Loucy (cell line): ENCODE measurements around the gene RNF223.

ENCODE experiments used
- H2AFZ ChIP-seq: fragments of 200-600 bp; sonication (generic); 2 replicates; pipeline ENCODE4 v1.6.0; 2016; ENCODE audit warnings: antibody characterized with exemption, mild to moderate bottlenecking, low read length, moderate library complexity
- H3F3A ChIP-seq: fragments of 200-600 bp; 2 replicates; pipeline ENCODE4 v1.6.0; 2016; ENCODE audit warnings: antibody characterized with exemption, low read depth, mild to moderate bottlenecking
- H3K27me3 ChIP-seq: fragments of 200-600 bp; sonication (generic); 2 replicates; pipeline ENCODE4 v1.6.1; 2014; ENCODE audit warnings: low read length, mild to moderate bottlenecking; ENCODE audit not compliant: insufficient read depth, poor library complexity, severe bottlenecking
- H3K36me3 ChIP-seq: fragments of 200-600 bp; sonication (generic); 2 replicates; pipeline ENCODE4 v1.6.1; 2016; ENCODE audit warnings: low read length; ENCODE audit not compliant: insufficient read depth
- H3K4me1 ChIP-seq: fragments of 200-600 bp; sonication (generic); 2 replicates; pipeline ENCODE4 v1.5.1; 2014; ENCODE audit warnings: low read length, mild to moderate bottlenecking; ENCODE audit not compliant: insufficient read depth, poor library complexity, severe bottlenecking
- H3K4me2 ChIP-seq: fragments of 200-600 bp; sonication (generic); 2 replicates; pipeline ENCODE4 v1.6.0; 2014; ENCODE audit warnings: antibody characterized with exemption, low read length, low read depth, mild to moderate bottlenecking; ENCODE audit not compliant: poor library complexity, severe bottlenecking
- H3K4me3 ChIP-seq: fragments of 200-600 bp; sonication (generic); 2 replicates; pipeline ENCODE4 v1.5.1; 2014; ENCODE audit warnings: low read length, mild to moderate bottlenecking, mixed read lengths; ENCODE audit not compliant: poor library complexity, severe bottlenecking
- H3K79me2 ChIP-seq: fragments of 200-600 bp; sonication (generic); 2 replicates; pipeline ENCODE4 v1.6.1; 2014; ENCODE audit warnings: low read length; ENCODE audit not compliant: insufficient read depth
- H3K9ac ChIP-seq: fragments of 200-600 bp; sonication (generic); 2 replicates; pipeline ENCODE4 v1.6.0; 2014; ENCODE audit warnings: mild to moderate bottlenecking, low read depth, low read length, moderate library complexity; ENCODE audit not compliant: poor library complexity, severe bottlenecking
- H3K9me2 ChIP-seq: fragments of 200-600 bp; sonication (generic); replicated peaks from 2 replicates; pipeline ENCODE4 v1.6.1; 2016; ENCODE audit warnings: low read depth, low read length, mixed read lengths
- H3K9me3 ChIP-seq: fragments of 200-600 bp; sonication (generic); 2 replicates; pipeline ENCODE4 v1.6.1; 2014; ENCODE audit warnings: mild to moderate bottlenecking, antibody characterized with exemption, low read length, low read depth; ENCODE audit not compliant: insufficient read depth
- H4K20me1 ChIP-seq: fragments of 200-600 bp; sonication (generic); 2 replicates; pipeline ENCODE4 v1.6.0; 2014; ENCODE audit warnings: antibody characterized with exemption, low read length, mild to moderate bottlenecking; ENCODE audit not compliant: insufficient read depth, poor library complexity, severe bottlenecking
- EZH2phosphoT487 ChIP-seq: fragments of 200-600 bp; IDR thresholded peaks from 2 replicates; pipeline ENCODE4 v1.6.1; 2018; ENCODE audit warnings: antibody characterized with exemption, mild to moderate bottlenecking, moderate library complexity, borderline replicate concordance
- TF ChIP-seq, protein P1 (sequence below): fragments of 200-600 bp; sonication (generic); conservative IDR thresholded peaks from 2 replicates; pipeline ENCODE4 v1.5.1; 2014; ENCODE audit warnings: mild to moderate bottlenecking, antibody characterized with exemption, low read length

The RNF223 gene

DNA sequence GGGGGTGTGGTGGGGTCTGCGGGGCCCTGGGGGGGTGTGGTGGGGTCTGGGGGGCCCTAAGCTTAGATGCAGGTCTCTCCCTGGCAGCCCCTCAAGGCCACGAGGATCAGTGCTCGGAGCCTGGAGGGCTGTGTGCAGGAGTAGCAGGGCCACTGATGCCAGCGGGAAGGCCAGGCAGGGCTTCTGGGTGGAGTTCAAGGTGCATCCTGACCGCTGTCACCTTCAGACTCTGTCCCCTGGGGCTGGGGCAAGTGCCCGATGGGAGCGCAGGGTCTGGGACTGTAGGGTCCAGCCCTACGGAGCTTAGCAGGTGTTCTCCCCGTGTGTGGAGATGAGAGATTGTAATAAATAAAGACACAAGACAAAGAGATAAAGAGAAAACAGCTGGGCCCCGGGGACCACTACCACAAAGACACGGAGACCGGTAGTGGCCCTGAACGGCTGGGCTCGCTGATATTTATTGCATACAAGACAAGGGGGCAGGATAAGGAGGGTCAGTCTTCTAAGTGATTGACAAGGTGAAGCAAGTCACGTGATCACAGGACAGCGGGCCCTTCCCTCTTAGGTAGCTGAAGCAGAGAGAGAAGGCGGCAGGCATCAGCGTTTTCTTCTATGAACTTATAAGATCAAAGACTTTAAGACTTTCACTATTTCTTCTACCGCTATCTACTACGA, 8.7 kb downstream of the RNF223 start:
- Histone ChIP-seq H3F3A (no peaks in the 10 kb centered on the region), H3K9me2 (no peaks in the 10 kb centered on the region), H3K4me1 (peaks cover 3% of the 10 kb centered on the region), H3K27me3 (no peaks in the 10 kb centered on the region), H3K36me3 (no peaks in the 10 kb centered on the region), H3K4me2 (no peak overlapping the region), H3K79me2 (no peaks in the 10 kb centered on the region), H3K4me3 (no peak overlapping the region), H4K20me1 (no peaks in the 10 kb centered on the region), H3K9ac (no peak overlapping the region), H3K9me3 (no peaks in the 10 kb centered on the region), H2AFZ (no peak overlapping the region)
- TF ChIP-seq EZH2phosphoT487 = no peak
- TF ChIP-seq, protein P1, sequence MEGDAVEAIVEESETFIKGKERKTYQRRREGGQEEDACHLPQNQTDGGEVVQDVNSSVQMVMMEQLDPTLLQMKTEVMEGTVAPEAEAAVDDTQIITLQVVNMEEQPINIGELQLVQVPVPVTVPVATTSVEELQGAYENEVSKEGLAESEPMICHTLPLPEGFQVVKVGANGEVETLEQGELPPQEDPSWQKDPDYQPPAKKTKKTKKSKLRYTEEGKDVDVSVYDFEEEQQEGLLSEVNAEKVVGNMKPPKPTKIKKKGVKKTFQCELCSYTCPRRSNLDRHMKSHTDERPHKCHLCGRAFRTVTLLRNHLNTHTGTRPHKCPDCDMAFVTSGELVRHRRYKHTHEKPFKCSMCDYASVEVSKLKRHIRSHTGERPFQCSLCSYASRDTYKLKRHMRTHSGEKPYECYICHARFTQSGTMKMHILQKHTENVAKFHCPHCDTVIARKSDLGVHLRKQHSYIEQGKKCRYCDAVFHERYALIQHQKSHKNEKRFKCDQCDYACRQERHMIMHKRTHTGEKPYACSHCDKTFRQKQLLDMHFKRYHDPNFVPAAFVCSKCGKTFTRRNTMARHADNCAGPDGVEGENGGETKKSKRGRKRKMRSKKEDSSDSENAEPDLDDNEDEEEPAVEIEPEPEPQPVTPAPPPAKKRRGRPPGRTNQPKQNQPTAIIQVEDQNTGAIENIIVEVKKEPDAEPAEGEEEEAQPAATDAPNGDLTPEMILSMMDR = no peak

DNA sequence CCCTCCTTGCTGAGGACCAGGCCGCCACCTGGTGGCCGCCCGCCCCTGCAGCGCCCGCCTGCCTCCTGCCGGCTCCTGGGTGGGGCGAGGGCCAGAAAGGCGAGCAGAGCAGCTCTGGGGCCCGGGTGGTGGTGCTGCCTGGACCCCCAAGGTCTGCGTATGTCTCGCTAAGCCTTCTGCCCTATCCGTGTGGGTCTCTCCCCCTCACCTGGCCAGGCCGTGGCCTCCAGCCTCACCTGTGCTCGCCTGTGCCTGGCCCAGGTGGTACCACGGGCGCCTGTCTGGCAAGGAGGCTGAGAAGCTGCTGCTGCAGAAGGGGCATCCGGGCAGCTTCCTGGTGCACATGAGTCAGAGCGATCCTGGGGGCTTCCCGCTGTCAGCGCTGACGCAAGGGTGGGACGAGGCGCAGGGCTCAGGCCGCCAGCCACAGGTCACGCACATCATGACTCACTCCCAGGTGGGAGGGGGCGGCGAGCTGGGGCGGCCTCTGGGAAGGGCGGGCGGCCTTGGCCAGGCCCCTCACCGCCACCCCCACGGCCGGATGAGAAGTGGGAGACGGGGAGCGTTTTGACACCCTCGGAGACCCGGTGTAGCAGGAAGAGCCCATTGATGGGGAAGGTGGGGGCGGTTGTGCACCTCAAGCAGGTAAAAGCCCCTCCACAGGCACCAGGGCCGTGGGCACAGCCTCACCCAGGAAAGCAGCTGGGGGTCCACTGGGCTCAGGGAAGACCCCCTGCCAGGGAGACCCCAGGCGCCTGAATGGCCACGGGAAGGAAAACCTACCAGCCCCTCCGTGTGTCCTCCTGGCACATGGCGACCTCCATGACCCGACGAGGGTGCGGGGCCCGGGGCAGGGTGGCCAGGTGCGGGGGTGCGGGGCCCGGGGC, 9.9 kb downstream of the RNF223 start:
- H3K4me1 ChIP-seq = peaks cover 3% of the 10 kb centered on the region

DNA sequence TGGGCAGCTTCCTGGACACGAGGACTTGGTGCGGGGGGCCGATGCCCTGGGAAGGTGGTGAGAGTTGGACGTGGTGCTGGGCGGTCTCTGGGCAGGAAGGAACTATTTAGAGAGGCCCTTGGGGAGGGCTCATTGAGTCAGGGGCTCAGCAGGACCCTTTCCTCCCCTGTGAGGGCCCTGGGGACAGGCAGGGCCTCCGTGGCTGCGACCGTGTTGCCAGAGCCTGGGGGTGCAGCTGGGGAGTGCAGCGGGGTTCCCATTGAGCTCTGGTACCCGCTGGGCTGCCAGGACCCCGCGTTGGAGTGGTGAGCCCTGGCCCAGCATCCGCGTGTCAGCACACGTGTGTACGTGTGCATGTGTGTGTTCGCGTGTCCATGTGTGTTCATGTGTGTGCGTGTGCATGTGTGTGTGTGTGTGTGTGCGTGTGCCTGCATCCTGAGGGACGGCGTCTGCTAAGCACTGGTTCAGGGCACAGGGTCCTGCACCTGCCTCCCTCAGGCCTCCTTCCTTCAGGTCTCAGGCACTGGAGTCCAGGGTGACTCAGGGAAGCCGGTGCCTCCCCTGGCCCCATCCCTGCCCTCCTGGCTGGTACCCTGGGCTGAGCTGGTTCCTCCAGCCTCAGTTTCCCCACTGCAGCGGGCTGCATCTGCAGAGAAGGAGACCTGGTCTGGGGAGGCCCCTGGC, 10.7 kb downstream of the RNF223 start:
- H3K4me1 ChIP-seq = peaks cover 7% of the 10 kb centered on the region
- H3K79me2 ChIP-seq = no peaks in the 10 kb centered on the region
- H3K9me2 ChIP-seq = no peaks in the 10 kb centered on the region
- H3K9ac ChIP-seq = no peak overlapping the region
- no peaks in the 10 kb centered on the region for H3F3A ChIP-seq
- H3K27me3 ChIP-seq = no peaks in the 10 kb centered on the region
- no peaks in the 10 kb centered on the region for H4K20me1 ChIP-seq
- no peak overlapping the region for H3K4me3 ChIP-seq
- no peak overlapping the region; the same call in 1 of the 2 replicates for H2AFZ ChIP-seq
- no peak overlapping the region for H3K4me2 ChIP-seq
- no peak for TF ChIP-seq EZH2phosphoT487
- TF ChIP-seq, protein P1 = no peak
- H3K9me3 ChIP-seq = no peaks in the 10 kb centered on the region
- no peaks in the 10 kb centered on the region for H3K36me3 ChIP-seq

More for the DNA sequence above, 9.9 kb downstream of the RNF223 start:
- H3K79me2 ChIP-seq = no peaks in the 10 kb centered on the region
- no peak overlapping the region; the same call in 1 of the 2 replicates for H2AFZ ChIP-seq
- no peak for TF ChIP-seq EZH2phosphoT487
- TF ChIP-seq, protein P1 = peak; percentile 81
- no peaks in the 10 kb centered on the region for H3K27me3 ChIP-seq
- H3K4me3 ChIP-seq = no peak overlapping the region
- H3K4me2 ChIP-seq = no peak overlapping the region
- no peaks in the 10 kb centered on the region for H3K9me2 ChIP-seq
- H4K20me1 ChIP-seq = no peaks in the 10 kb centered on the region
- no peak overlapping the region for H3K9ac ChIP-seq
- H3K36me3 ChIP-seq = no peaks in the 10 kb centered on the region
- H3F3A ChIP-seq = no peaks in the 10 kb centered on the region
- H3K9me3 ChIP-seq = no peaks in the 10 kb centered on the region
